Endothelial cell of umbilical vein (primary cell): ENCODE measurements around the gene CACHD1. TPM values are rescaled to one million over a fixed set of nuclear protein-coding genes. Genes with fewer than 3 reads are reported as not detected.
A peak's percentile ranks its signal among the peaks of the same experiment; 100 is the strongest.

Experiments
- BruUV-seq: library from RNA; stranded (reverse); fragments of 400-500 nt; replicated peaks from 2 replicates; lab custom pipeline; 2021; lab: Mats Ljungman, UMichigan
- CTCF ChIA-PET: fragments of 300-600, 350-600 bp; sonication (Branson Sonifier 250); formaldehyde crosslinking; loops from one replicate; lab custom pipeline; 2021; ENCODE audit warnings: antibody characterized with exemption, inconsistent platforms; lab: Charles Lee
- POLR2A ChIA-PET: fragments of 300-600, 350-600 bp; sonication (Branson Sonifier 250); formaldehyde crosslinking; loops from one replicate; lab custom pipeline; 2021; ENCODE audit warnings: antibody characterized with exemption, inconsistent platforms; lab: Charles Lee
- DNase-seq: peaks from one replicate; pipeline ENCODE4 v3.0.0-alpha.2; 2011; ENCODE audit warnings: low read depth, low spot score
- FAIRE-seq: peaks from 2 replicates; lab custom pipeline; 2011; peaks lifted over from hg19 to GRCh38; lab: Jason Lieb, UNC
- H2AFZ ChIP-seq: 2 replicates; pipeline ENCODE4 v1.6.0; 2012; ENCODE audit warnings: low read depth, low read length, control low read depth, inconsistent platforms
- H3K27ac ChIP-seq: 2 replicates; pipeline ENCODE4 v1.5.1; 2011; ENCODE audit warnings: low read depth, mild to moderate bottlenecking, control low read depth, low read length, moderate library complexity; ENCODE audit not compliant: insufficient read depth
- H3K27me3 ChIP-seq, 2 experiments: 2 replicates each; pipeline versions ENCODE4 v1.6.0 to v1.6.1; 2011; ENCODE audit warnings: low read length in 2 of 2, mixed read lengths in 1 of 2; ENCODE audit not compliant: control insufficient read depth in 2 of 2, insufficient read depth in 2 of 2
- H3K36me3 ChIP-seq, 2 experiments: 2 replicates in 1 of 2; 3 replicates in 1 of 2; pipeline ENCODE4 v1.5.1; 2011; ENCODE audit warnings: low read length in 2 of 2, mild to moderate bottlenecking in 1 of 2, moderate library complexity in 1 of 2; ENCODE audit not compliant: control insufficient read depth in 2 of 2, insufficient read depth in 2 of 2; ENCODE audit errors: extremely low read depth in 1 of 2
- H3K4me1 ChIP-seq: 3 replicates; pipeline ENCODE4 v1.5.1; 2011; ENCODE audit warnings: mild to moderate bottlenecking, low read length; ENCODE audit not compliant: control insufficient read depth, insufficient read depth; ENCODE audit errors: extremely low read depth
- H3K4me2 ChIP-seq: 2 replicates; pipeline ENCODE4 v1.6.1; 2011; ENCODE audit warnings: low read length, control low read depth, mixed read lengths; ENCODE audit not compliant: insufficient read depth
- H3K4me3 ChIP-seq, 3 experiments: fragments of 200-600 bp in 1 of 3; sonication (generic), shearing (Covaris generic) in 1 of 3; replicated peaks in 1 of 3; 2 replicates each; pipeline ENCODE4 v1.5.1; 2011 to 2016; ENCODE audit warnings: control low read depth in 3 of 3, low read length in 3 of 3, mild to moderate bottlenecking in 2 of 3, inconsistent platforms in 1 of 3, low read depth in 1 of 3, moderate library complexity in 1 of 3; ENCODE audit not compliant: insufficient read depth in 1 of 3
- H3K79me2 ChIP-seq: 2 replicates; pipeline ENCODE4 v1.6.0; 2012; ENCODE audit warnings: low read length, inconsistent platforms; ENCODE audit not compliant: control insufficient read depth, insufficient read depth
- H3K9ac ChIP-seq: replicated peaks from 2 replicates; pipeline ENCODE3; 2011; ENCODE audit warnings: low read length, control low read depth; ENCODE audit not compliant: insufficient read depth; ENCODE audit errors: extremely low read depth
- H3K9me1 ChIP-seq: replicated peaks from 3 replicates; pipeline ENCODE4 v1.6.0; 2011; ENCODE audit warnings: mild to moderate bottlenecking, low read length; ENCODE audit not compliant: control insufficient read depth, insufficient read depth; ENCODE audit errors: extremely low read depth
- H3K9me3 ChIP-seq: replicated peaks from 2 replicates; pipeline ENCODE4 v1.5.1; 2012; ENCODE audit warnings: low read length, inconsistent platforms; ENCODE audit not compliant: control insufficient read depth, insufficient read depth
- H4K20me1 ChIP-seq: replicated peaks from 2 replicates; pipeline ENCODE3; 2011; ENCODE audit warnings: mild to moderate bottlenecking, low read length; ENCODE audit not compliant: control insufficient read depth, insufficient read depth; ENCODE audit errors: extremely low read depth
- EZH2 ChIP-seq: IDR thresholded peaks from 2 replicates; pipeline ENCODE4 v1.6.1; 2012; ENCODE audit warnings: borderline replicate concordance, low read depth, mild to moderate bottlenecking, moderate library complexity, low read length, inconsistent platforms; ENCODE audit not compliant: severe bottlenecking
- FOS ChIP-seq: IDR thresholded peaks from 2 replicates; pipeline ENCODE4 v1.6.1; 2011; ENCODE audit warnings: mild to moderate bottlenecking, low read length, moderate library complexity, borderline replicate concordance; ENCODE audit not compliant: insufficient read depth
- GATA2 ChIP-seq: IDR thresholded peaks from 2 replicates; pipeline ENCODE4 v1.7.0; 2011; ENCODE audit warnings: low read depth, mild to moderate bottlenecking, moderate library complexity, mixed read lengths, low read length; ENCODE audit not compliant: insufficient read length, insufficient read depth
- MYC ChIP-seq: IDR thresholded peaks from one replicate; pipeline ENCODE4 v1.6.1; 2011; ENCODE audit warnings: mild to moderate bottlenecking, low read depth, low read length
- POLR2A ChIP-seq: IDR thresholded peaks from 2 replicates; pipeline ENCODE4 v1.6.1; 2012; ENCODE audit warnings: low read depth, mild to moderate bottlenecking, control low read depth, low read length
- POLR2AphosphoS5 ChIP-seq: IDR thresholded peaks from 2 replicates; pipeline ENCODE4 v1.6.1; 2012; ENCODE audit warnings: low read depth, mild to moderate bottlenecking, control low read depth, low read length, moderate library complexity; ENCODE audit not compliant: insufficient read depth
- dilution Hi-C: fragments of 300-500 bp; cut with MboI; formaldehyde crosslinking; loops from one replicate; pipeline ENCODE4 v1.15.0; 2019; ENCODE audit warnings: low sequenced_read_pairs; ENCODE audit not compliant: extremely low pct_ligation_motif_present
- intact Hi-C: fragments of 100-400 bp; cut with micrococcal nuclease; formaldehyde crosslinking; loops from one replicate; pipeline ENCODE4 v1.10.0; 2022
- polyA plus RNA-seq, 4 experiments: library from polyadenylated mRNA; depleted of rRNA in 3 of 4; stranded (reverse) in 3 of 4; unstranded in 1 of 4; fragments of >200 nt; gene quantifications; 2 replicates each; pipeline versions ENCODE4 v1.2.1 to v1.2.3, GENCODE V29; 2011 to 2012; ENCODE audit warnings: missing spikeins in 1 of 4
- total RNA-seq: library from RNA; stranded (reverse); gene quantifications from 2 replicates; pipeline ENCODE4 v1.2.3, GENCODE V29; 2021
- TF ChIP-seq, protein P1 (sequence below), 2 donors: IDR thresholded peaks; 1 replicate in 1 of 2; 2 replicates in 1 of 2; pipeline ENCODE4 v1.5.1; 2011; ENCODE audit warnings: low read length in 2 of 2, mild to moderate bottlenecking in 2 of 2, moderate library complexity in 2 of 2, control low read depth in 1 of 2, inconsistent platforms in 1 of 2, low read depth in 1 of 2; ENCODE audit not compliant: insufficient read depth in 1 of 2; ENCODE audit errors: extremely low read depth in 1 of 2
- TF ChIP-seq, protein P2 (sequence below): IDR thresholded peaks from 2 replicates; pipeline ENCODE4 v1.6.1; 2011; ENCODE audit not compliant: insufficient read depth, insufficient read length

Gene CACHD1
- total and polyA plus RNA-seq, 2 donors (not counting 3 experiments of a cell fraction or from before 2014, with no cell fraction given): 3.6 to 9.3 TPM

DNA sequence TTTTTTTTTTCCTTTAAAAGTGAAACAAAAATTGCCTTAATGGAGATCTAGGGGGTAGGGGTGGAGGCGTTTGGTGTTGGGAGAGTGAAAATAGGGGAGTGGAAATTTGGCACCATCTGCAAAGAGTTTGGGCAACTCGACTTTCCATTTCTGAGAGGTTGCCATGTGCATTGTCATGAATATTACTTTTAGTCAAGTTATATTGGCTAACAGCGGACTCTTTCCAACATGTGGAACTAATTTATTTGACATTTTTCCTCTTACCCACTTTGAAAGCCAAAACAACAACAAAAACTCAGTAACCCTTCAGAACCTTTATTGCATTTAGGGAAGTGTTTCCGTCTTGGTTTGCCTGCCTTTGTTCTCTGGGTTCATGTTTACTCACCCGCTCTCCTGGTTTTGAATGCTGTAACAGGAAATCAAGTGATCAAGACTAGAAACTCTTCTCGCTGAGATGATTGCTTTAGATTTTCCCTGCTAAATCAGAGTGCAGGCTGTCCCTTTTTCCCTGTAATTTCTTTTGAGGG lies 70.4 kb downstream of the CACHD1 start:
- peaks cover 22% of the 10 kb centered on the region for H3K4me1 ChIP-seq
- H3K36me3 ChIP-seq: no peaks in the 10 kb centered on the region
- no peaks in the 10 kb centered on the region for H3K9me1 ChIP-seq
- CTCF ChIA-PET: interaction anchor here (1.5 kb wide), 1 partner anchor 27 kb away, joined by 6 read pairs; no protein-coding TSS in a partner anchor
- FAIRE-seq: peak; percentile 94
- BruUV-seq: no TSS peak
- H3K4me2 ChIP-seq: peak overlapping the region; percentile 85
- H4K20me1 ChIP-seq: no peaks in the 10 kb centered on the region
- peak; percentile 81 for DNase-seq
- peak overlapping the region; percentile 10 for H2AFZ ChIP-seq
- H3K79me2 ChIP-seq: no peaks in the 10 kb centered on the region
- TF ChIP-seq GATA2: no peak
- TF ChIP-seq, protein P1, sequence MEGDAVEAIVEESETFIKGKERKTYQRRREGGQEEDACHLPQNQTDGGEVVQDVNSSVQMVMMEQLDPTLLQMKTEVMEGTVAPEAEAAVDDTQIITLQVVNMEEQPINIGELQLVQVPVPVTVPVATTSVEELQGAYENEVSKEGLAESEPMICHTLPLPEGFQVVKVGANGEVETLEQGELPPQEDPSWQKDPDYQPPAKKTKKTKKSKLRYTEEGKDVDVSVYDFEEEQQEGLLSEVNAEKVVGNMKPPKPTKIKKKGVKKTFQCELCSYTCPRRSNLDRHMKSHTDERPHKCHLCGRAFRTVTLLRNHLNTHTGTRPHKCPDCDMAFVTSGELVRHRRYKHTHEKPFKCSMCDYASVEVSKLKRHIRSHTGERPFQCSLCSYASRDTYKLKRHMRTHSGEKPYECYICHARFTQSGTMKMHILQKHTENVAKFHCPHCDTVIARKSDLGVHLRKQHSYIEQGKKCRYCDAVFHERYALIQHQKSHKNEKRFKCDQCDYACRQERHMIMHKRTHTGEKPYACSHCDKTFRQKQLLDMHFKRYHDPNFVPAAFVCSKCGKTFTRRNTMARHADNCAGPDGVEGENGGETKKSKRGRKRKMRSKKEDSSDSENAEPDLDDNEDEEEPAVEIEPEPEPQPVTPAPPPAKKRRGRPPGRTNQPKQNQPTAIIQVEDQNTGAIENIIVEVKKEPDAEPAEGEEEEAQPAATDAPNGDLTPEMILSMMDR (IDR thresholded peaks at IDR 0.05; ENCODE audit: extremely low read depth in 1 of 2, insufficient read depth in 1 of 2, low read depth in 1 of 2, low read length in 2 of 2): no peak
- TF ChIP-seq, protein P2, sequence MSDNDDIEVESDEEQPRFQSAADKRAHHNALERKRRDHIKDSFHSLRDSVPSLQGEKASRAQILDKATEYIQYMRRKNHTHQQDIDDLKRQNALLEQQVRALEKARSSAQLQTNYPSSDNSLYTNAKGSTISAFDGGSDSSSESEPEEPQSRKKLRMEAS: no peak
- TF ChIP-seq EZH2: no peak
- TF ChIP-seq POLR2A: no peak
- TF ChIP-seq POLR2AphosphoS5: no peak
- no peak for TF ChIP-seq FOS
- TF ChIP-seq MYC: no peak
- H3K9ac ChIP-seq: peak overlapping the region; percentile 34
- H3K4me3 ChIP-seq: peak overlapping the region in 1 of 3 experiments; percentile 22
- H3K27me3 ChIP-seq: no peaks in the 10 kb centered on the region
- dilution Hi-C loops: no loop called here
- POLR2A ChIA-PET: no interaction called here
- intact Hi-C loops: loop anchor here (2.0 kb wide), 2 partner anchors 62 to 70 kb away; partner anchors contain the start of gene CACHD1
- H3K27ac ChIP-seq: peak overlapping the region; percentile 60
- H3K9me3 ChIP-seq: no peaks in the 10 kb centered on the region
